ENCODE data around the gene TBC1D9.
"Not testable (repeated sequence)": the region's sequence is repeated elsewhere in the genome, so short reads cannot be mapped to it uniquely, and the experiment has no call there.

TBC1D9 gene

DNA sequence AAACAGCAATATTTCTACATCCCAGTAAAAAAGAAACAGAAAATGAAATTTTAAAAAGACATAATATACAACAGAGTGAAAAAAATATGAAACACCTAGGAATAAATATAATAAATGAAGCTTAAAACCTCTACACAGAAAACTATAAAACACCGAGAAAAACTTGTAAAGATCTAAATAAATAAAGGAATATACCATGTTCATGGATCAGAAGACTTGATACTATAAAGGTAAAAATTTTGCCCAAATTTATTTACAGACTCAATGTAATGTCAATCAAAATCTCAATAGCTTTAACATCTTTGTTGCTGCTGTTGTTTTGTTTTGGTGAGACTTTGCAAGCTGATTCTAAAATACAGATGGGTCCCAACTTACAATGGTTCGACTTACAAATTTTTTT is 5.7 kb downstream of the TBC1D9 start:
- POLR2A ChIA-PET, result no interaction called here
- H3K4me3 ChIP-seq (ENCODE audit: low read depth, low read length), result no peak overlapping the region
- DNase-seq (ENCODE audit: low read depth, low spot score), result no peak
- TF ChIP-seq CTCF (IDR thresholded peaks at IDR 0.05; ENCODE audit: insufficient read depth, low read length, missing control alignments), result no peak
- CTCF ChIA-PET, result no interaction called here

- TF ChIP-seq CTCF (IDR thresholded peaks at IDR 0.05; ENCODE audit: insufficient read depth, low read length, missing control alignments), result no peak
- DNase-seq (ENCODE audit: low read depth, low spot score), result no peak
- ChIA-PET CTCF (interaction anchor here (1.7 kb wide), 1 partner anchor 8 kb away, joined by 7 read pairs; the partner anchor contains the start of gene TBC1D9), POLR2A (no interaction called here)
- H3K4me3 ChIP-seq (ENCODE audit: low read depth, low read length), result no peak overlapping the region
These were observed 8.0 kb downstream of the TBC1D9 start for GRCh38 chr4:140748171-140748570.

GRCh38 chr4:140746546-140746945 is 9.6 kb downstream of the TBC1D9 start:
- POLR2A ChIA-PET; H3K4me3 ChIP-seq (ENCODE audit: low read depth, low read length); DNase-seq (ENCODE audit: low read depth, low spot score): not testable (repeated sequence)
- CTCF ChIA-PET, result interaction anchor here (1.4 to 1.6 kb wide), 2 partner anchors 10 to 105 kb away, joined by 3 to 5 read pairs; partner anchors contain the start of gene TBC1D9

GRCh38 chr4:140744421-140744820 is 11.8 kb downstream of the TBC1D9 start:
- CTCF ChIA-PET, result interaction anchor here (0.8 to 1.4 kb wide), 2 partner anchors 9 to 12 kb away, joined by 3 to 6 read pairs; partner anchors contain the start of gene TBC1D9
- no peak overlapping the region for H3K4me3 ChIP-seq (ENCODE audit: low read depth, low read length)
- DNase-seq (ENCODE audit: low read depth, low spot score), result no peak
- POLR2A ChIA-PET, result interaction anchor here (0.7 kb wide), 1 partner anchor 13 kb away, joined by 4 read pairs; no protein-coding TSS in a partner anchor
- TF ChIP-seq CTCF (IDR thresholded peaks at IDR 0.05; ENCODE audit: insufficient read depth, low read length, missing control alignments), result no peak

DNA sequence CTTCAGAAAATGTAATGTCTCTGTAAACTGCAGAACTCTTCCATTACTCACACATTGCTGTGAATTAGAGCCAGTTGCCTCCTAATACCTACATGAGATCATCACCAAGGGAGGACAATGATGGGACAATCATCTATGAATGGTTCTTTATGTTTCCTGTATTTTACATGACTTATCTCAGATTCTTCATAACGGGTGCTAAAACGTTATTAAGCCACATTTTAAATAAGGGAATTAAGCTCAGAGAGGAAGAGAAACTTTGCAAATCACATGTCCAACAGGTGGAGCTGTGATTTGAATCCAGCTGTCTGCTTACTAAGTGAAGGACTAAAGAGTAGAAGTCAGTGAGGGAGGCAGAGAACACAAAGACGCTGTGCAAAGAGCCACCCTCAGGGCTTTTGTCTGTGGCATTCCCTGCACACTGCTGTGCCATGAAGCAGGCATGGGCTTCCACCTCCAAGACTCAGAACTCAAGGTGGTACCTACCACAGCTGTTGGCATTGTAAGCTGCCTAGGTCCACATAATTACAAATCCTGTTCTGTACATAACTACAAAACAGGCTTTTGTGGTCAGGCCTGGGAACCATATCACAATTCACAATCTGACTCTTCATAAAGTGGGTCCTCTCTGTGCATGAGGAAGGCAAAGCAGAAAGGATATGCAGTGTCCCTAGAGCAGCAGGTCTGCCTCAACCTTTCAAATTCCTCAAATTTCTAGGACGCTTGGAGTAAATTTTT is 12.8 kb downstream of the TBC1D9 start:
- ChIA-PET POLR2A (no interaction called here), CTCF (interaction anchor here (1.3 to 1.4 kb wide), 2 partner anchors 10 to 13 kb away, joined by 6 read pairs; partner anchors contain the start of gene TBC1D9)
- H3K4me3 ChIP-seq (ENCODE audit: low read depth, low read length), result no peak overlapping the region
- DNase-seq (ENCODE audit: low read depth, low spot score), result no peak
- TF ChIP-seq CTCF (IDR thresholded peaks at IDR 0.05; ENCODE audit: insufficient read depth, low read length, missing control alignments), result no peak

- H3K4me3 ChIP-seq (ENCODE audit: low read depth, low read length), result peak overlapping the region; percentile 21
- TF ChIP-seq CTCF (IDR thresholded peaks at IDR 0.05; ENCODE audit: insufficient read depth, low read length, missing control alignments), result no peak
- DNase-seq (ENCODE audit: low read depth, low spot score), result no peak
- ChIA-PET CTCF (interaction anchor here (1.3 to 1.4 kb wide), 2 partner anchors 10 to 14 kb away, joined by 6 read pairs; partner anchors contain the start of gene TBC1D9), POLR2A (no interaction called here)
These were observed 13.4 kb downstream of the TBC1D9 start for GRCh38 chr4:140742838-140743193.
